Neural progenitor cell (in vitro differentiated cells): ENCODE measurements around the gene WDR77. TPM values are rescaled to one million over a fixed set of nuclear protein-coding genes. Genes with fewer than 3 reads are reported as not detected.

Experiments used
- DNase-seq: peaks from one replicate; pipeline ENCODE4 v3.0.0-alpha.2; 2016; ENCODE audit warnings: low spot score
- H2AFZ ChIP-seq: fragments of 200-600 bp; sonication (generic); replicated peaks from 2 replicates; pipeline ENCODE4 v1.6.1; 2016; ENCODE audit warnings: antibody characterized with exemption
- H3F3A ChIP-seq: fragments of 200-600 bp; sonication (generic); 2 replicates; pipeline ENCODE4 v1.6.1; 2016; ENCODE audit warnings: antibody characterized with exemption, low read depth
- H3K27ac ChIP-seq: fragments of 200-600 bp; sonication (generic); 2 replicates; pipeline ENCODE4 v1.5.1; 2016; ENCODE audit warnings: mild to moderate bottlenecking
- H3K27me3 ChIP-seq: fragments of 200-600 bp; sonication (generic); 2 replicates; pipeline ENCODE4 v1.6.1; 2016; ENCODE audit warnings: mild to moderate bottlenecking, moderate library complexity
- H3K36me3 ChIP-seq: fragments of 200-600 bp; sonication (generic); 2 replicates; pipeline ENCODE4 v1.5.1; 2016
- H3K4me1 ChIP-seq: fragments of 200-600 bp; sonication (generic); 2 replicates; pipeline ENCODE4 v1.6.1; 2016; ENCODE audit warnings: mixed run types
- H3K4me2 ChIP-seq: fragments of 200-600 bp; sonication (generic); 2 replicates; pipeline ENCODE4 v1.6.1; 2016
- H3K4me3 ChIP-seq: fragments of 200-600 bp; sonication (generic); 2 replicates; pipeline ENCODE4 v1.5.1; 2016
- H3K79me2 ChIP-seq: fragments of 200-600 bp; sonication (generic); 2 replicates; pipeline ENCODE4 v1.6.1; 2016; ENCODE audit warnings: low read depth
- H3K9ac ChIP-seq: fragments of 200-600 bp; sonication (generic); 2 replicates; pipeline ENCODE4 v1.6.1; 2016
- H3K9me3 ChIP-seq: fragments of 200-600 bp; sonication (generic); 2 replicates; pipeline ENCODE4 v1.5.1; 2016; ENCODE audit warnings: low read depth
- H4K20me1 ChIP-seq: fragments of 200-600 bp; sonication (generic); 2 replicates; pipeline ENCODE4 v1.6.1; 2016; ENCODE audit warnings: low read depth
- H3K27ac Mint-ChIP-seq: 3 replicates; pipeline ENCODE4 v1.8.0; 2021; ENCODE audit warnings: mixed read lengths
- H3K27me3 Mint-ChIP-seq: 2 replicates; pipeline ENCODE4 v1.8.0; 2022; ENCODE audit warnings: low read depth, mild to moderate bottlenecking, inconsistent platforms, moderate library complexity, mixed read lengths; ENCODE audit not compliant: insufficient read depth
- H3K36me3 Mint-ChIP-seq: 3 replicates; pipeline ENCODE4 v1.8.0; 2021; ENCODE audit warnings: mixed read lengths
- H3K4me1 Mint-ChIP-seq: 3 replicates; pipeline ENCODE4 v1.8.0; 2021; ENCODE audit warnings: mixed read lengths
- H3K4me3 Mint-ChIP-seq: 3 replicates; pipeline ENCODE4 v1.8.0; 2021; ENCODE audit warnings: mild to moderate bottlenecking, moderate library complexity, mixed read lengths
- H3K9me3 Mint-ChIP-seq: 3 replicates; pipeline ENCODE4 v1.8.0; 2020; ENCODE audit warnings: mixed read lengths
- EZH2 ChIP-seq: fragments of 200-600 bp; sonication (generic); IDR thresholded peaks from 2 replicates; pipeline ENCODE4 v1.6.1; 2017; ENCODE audit warnings: antibody characterized with exemption, mild to moderate bottlenecking, moderate library complexity
- EZH2phosphoT487 ChIP-seq: fragments of 200-600 bp; sonication (generic); IDR thresholded peaks from 2 replicates; pipeline ENCODE4 v1.6.1; 2017; ENCODE audit warnings: antibody characterized with exemption
- total RNA-seq: library from RNA; depleted of rRNA; stranded (reverse); fragments of >200 nt; gene quantifications from 2 replicates; pipeline ENCODE4 v1.2.3, GENCODE V29; 2015; ENCODE audit warnings: low replicate concordance
- TF ChIP-seq, protein P1 (sequence below): fragments of 200-600 bp; sonication (generic); IDR thresholded peaks from 2 replicates; pipeline ENCODE4 v1.5.1; 2017; ENCODE audit warnings: antibody characterized with exemption, mild to moderate bottlenecking

The WDR77 gene
- total RNA-seq, 1 donor from 2014 or later: 73.3 TPM

DNA sequence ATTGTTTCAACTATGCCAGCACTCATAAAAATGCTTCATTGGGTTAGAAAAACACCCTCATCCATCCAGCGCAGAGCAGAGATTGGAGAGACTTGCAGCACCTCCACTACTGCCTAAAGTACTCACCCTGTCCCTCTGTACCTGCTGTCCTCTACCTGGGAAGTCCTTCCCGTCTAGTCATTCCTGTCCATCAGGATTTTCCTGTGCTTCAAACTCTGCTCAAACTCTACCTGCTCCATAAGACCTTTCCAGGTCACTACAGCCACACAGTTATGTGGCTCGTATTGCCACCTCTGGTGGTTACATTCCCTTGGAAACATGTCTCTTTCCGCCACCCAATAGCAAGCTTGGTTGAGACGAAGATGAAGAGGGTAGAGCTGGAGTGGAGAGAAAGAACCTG lies 28.7 kb downstream of the WDR77 start:
- DNase-seq: no peak
- H3K27ac Mint-ChIP-seq: no peak overlapping the region
- Histone ChIP-seq H3F3A (no peaks in the 10 kb centered on the region), H3K9ac (no peak overlapping the region), H3K4me3 (no peak overlapping the region), H3K36me3 (no peaks in the 10 kb centered on the region), H3K27me3 (no peaks in the 10 kb centered on the region), H3K4me2 (no peak overlapping the region), H3K27ac (no peak overlapping the region), H3K79me2 (no peaks in the 10 kb centered on the region), H3K9me3 (no peaks in the 10 kb centered on the region), H4K20me1 (no peaks in the 10 kb centered on the region), H2AFZ (no peak overlapping the region), H3K4me1 (no peaks in the 10 kb centered on the region)
- H3K9me3 Mint-ChIP-seq: no peaks in the 10 kb centered on the region
- H3K4me1 Mint-ChIP-seq: peaks cover 5% of the 10 kb centered on the region
- TF ChIP-seq EZH2 (no peak), EZH2phosphoT487 (no peak)
- TF ChIP-seq, protein P1, sequence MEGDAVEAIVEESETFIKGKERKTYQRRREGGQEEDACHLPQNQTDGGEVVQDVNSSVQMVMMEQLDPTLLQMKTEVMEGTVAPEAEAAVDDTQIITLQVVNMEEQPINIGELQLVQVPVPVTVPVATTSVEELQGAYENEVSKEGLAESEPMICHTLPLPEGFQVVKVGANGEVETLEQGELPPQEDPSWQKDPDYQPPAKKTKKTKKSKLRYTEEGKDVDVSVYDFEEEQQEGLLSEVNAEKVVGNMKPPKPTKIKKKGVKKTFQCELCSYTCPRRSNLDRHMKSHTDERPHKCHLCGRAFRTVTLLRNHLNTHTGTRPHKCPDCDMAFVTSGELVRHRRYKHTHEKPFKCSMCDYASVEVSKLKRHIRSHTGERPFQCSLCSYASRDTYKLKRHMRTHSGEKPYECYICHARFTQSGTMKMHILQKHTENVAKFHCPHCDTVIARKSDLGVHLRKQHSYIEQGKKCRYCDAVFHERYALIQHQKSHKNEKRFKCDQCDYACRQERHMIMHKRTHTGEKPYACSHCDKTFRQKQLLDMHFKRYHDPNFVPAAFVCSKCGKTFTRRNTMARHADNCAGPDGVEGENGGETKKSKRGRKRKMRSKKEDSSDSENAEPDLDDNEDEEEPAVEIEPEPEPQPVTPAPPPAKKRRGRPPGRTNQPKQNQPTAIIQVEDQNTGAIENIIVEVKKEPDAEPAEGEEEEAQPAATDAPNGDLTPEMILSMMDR: no peak
- peaks cover 2% of the 10 kb centered on the region for H3K36me3 Mint-ChIP-seq
- H3K27me3 Mint-ChIP-seq: no peaks in the 10 kb centered on the region
- no peak overlapping the region for H3K4me3 Mint-ChIP-seq

GRCh38 chr1:111419037-111419436 lies 30.0 kb downstream of the WDR77 start:
- H3K27ac ChIP-seq: no peak overlapping the region
- H3K4me2 ChIP-seq: no peak overlapping the region
- no peaks in the 10 kb centered on the region for H3F3A ChIP-seq
- TF ChIP-seq, protein P1: no peak
- TF ChIP-seq EZH2phosphoT487: no peak
- no peak for TF ChIP-seq EZH2
- H3K9ac ChIP-seq: no peak overlapping the region
- no peak for DNase-seq
- no peak overlapping the region for H3K4me3 ChIP-seq
- no peaks in the 10 kb centered on the region for H3K9me3 ChIP-seq
- Mint-ChIP-seq H3K4me3 (no peak overlapping the region), H3K27me3 (no peaks in the 10 kb centered on the region), H3K36me3 (peaks cover 4% of the 10 kb centered on the region), H3K4me1 (no peaks in the 10 kb centered on the region), H3K27ac (no peak overlapping the region), H3K9me3 (no peaks in the 10 kb centered on the region)
- no peaks in the 10 kb centered on the region for H3K4me1 ChIP-seq
- H3K27me3 ChIP-seq: no peaks in the 10 kb centered on the region
- H3K79me2 ChIP-seq: no peaks in the 10 kb centered on the region
- H2AFZ ChIP-seq: no peak overlapping the region
- H4K20me1 ChIP-seq: no peaks in the 10 kb centered on the region
- no peaks in the 10 kb centered on the region for H3K36me3 ChIP-seq

- H3K4me1 Mint-ChIP-seq: no peaks in the 10 kb centered on the region
- H3K9me3 Mint-ChIP-seq: no peaks in the 10 kb centered on the region
- Histone ChIP-seq H3K79me2 (no peaks in the 10 kb centered on the region), H3K9ac (no peak overlapping the region), H2AFZ (no peak overlapping the region), H3F3A (no peaks in the 10 kb centered on the region), H3K27ac (no peak overlapping the region), H4K20me1 (no peaks in the 10 kb centered on the region), H3K4me3 (no peak overlapping the region), H3K27me3 (no peaks in the 10 kb centered on the region), H3K4me1 (no peaks in the 10 kb centered on the region), H3K9me3 (no peaks in the 10 kb centered on the region), H3K36me3 (no peaks in the 10 kb centered on the region), H3K4me2 (no peak overlapping the region)
- peaks cover 4% of the 10 kb centered on the region for H3K36me3 Mint-ChIP-seq
- no peak for DNase-seq
- no peak overlapping the region for H3K27ac Mint-ChIP-seq
- H3K4me3 Mint-ChIP-seq: no peak overlapping the region
- TF ChIP-seq, protein P1: no peak
- TF ChIP-seq EZH2phosphoT487 (no peak), EZH2 (no peak)
- no peaks in the 10 kb centered on the region for H3K27me3 Mint-ChIP-seq
Observed at GRCh38 chr1:111417755-111418154, 31.3 kb downstream of the WDR77 start.
